Activated CD8-positive, alpha-beta memory T cell treated with anti-CD3 and anti-CD28 coated beads for 1 hour (primary cell): ENCODE data around the gene BEST1.
"Not testable (repeated sequence)": the region's sequence is repeated elsewhere in the genome, so short reads cannot be mapped to it uniquely, and the experiment has no call there.

Experiments
- DNase-seq, 2 donors: peaks; one replicate each; pipeline ENCODE4 v3.0.0-alpha.2; 2020; ENCODE audit warnings: low read depth in 1 of 2; ENCODE audit errors: extremely low read depth in 1 of 2

BEST1 gene

DNA sequence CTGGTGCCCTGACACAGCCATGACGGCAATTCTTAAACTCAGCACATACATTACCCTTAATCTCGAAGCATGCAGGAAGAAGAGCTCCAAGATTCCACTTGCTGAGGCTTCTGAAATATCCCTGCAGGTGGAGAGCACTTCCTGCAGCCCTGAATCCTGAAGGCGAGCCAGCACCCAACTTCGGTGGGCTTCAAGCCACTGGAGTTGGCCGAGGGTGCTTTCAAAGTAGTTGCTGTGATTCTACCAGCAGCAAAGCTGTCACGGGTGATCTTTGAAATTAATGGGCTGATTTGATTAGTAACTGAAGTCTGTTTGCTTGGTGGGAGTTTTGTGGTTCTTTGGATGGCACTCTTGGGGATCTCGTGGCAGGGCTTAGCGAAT, 26.3 kb downstream of the BEST1 start:
- no peak for DNase-seq

DNA sequence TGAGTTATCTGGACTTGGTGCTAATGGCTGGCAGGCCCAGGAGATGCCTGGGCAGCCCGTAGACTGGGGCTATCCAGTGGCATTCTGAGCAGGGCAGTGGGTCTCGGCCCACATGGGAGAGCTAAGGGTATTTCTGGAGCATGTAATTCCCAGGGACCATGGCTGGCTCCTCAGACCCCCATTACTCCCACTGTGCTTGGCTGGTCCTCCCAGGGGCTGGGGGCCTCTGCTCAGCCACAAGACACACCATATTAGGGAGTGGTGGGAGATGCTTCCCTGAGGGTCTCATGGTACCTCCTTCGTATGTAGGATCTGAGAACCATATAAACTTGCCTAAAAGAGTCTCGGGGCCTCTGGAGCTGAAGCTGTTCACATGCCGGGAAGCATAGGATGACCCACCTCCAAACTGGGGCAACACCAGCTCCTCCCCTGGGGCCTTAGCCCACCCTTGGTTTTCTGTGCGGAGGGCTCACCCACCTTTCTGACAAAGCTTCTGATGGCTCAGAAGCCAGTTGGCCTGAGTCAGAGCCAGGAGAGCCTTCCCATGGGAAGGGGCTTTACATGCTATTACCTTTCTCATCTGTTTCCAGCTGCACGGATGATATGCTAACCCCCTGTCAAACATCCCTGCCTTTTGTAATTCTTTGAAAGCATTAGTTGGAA, 26.8 kb downstream of the BEST1 start:
- no peak for DNase-seq

DNA sequence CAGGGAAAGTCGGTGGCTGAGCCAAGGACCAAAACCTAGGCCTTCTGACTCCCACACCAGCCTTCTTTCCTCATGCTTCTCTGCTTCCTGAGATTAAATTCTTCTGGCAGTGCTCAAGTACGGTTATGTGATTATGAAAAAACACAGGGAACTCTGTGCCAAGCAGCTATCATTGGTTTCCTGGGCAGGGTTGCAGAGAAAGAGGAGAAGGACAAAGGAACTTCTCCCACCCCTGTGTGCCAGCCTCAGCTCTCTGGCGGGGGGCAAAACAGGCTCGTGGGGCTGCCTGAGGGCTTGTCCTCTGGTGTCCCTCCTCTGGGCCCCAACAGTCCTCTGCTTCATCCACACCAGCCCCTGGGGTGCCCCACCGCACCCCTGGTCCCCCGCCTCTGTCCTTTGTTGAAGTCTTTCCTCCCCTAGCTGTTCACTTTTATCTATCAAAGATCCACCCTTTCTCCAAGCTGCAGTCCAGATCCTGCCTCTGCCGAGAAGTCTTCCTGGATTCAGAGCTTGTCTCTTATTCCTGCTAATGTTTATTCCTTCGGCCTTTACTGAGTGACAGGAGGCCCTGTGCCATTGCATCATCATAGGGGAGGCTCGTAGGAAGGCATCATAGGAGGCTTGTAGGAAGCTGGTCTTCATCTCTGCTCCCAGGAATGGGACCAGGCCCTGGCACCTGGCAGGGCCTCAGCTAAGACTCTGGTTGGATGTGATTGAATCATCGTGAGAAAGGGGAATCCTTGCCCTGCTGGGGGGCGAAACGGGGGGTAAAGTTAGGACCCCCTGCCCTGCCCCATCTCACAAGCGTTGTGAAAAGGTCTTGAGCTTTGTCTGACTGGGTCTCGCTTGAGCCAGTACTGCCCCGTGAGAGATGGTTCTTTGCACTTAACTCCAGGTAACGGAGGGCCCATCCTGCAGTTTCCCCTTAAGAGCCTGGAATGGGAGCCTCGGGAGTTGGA, 28.8 kb downstream of the BEST1 start:
- no peak for DNase-seq

DNA sequence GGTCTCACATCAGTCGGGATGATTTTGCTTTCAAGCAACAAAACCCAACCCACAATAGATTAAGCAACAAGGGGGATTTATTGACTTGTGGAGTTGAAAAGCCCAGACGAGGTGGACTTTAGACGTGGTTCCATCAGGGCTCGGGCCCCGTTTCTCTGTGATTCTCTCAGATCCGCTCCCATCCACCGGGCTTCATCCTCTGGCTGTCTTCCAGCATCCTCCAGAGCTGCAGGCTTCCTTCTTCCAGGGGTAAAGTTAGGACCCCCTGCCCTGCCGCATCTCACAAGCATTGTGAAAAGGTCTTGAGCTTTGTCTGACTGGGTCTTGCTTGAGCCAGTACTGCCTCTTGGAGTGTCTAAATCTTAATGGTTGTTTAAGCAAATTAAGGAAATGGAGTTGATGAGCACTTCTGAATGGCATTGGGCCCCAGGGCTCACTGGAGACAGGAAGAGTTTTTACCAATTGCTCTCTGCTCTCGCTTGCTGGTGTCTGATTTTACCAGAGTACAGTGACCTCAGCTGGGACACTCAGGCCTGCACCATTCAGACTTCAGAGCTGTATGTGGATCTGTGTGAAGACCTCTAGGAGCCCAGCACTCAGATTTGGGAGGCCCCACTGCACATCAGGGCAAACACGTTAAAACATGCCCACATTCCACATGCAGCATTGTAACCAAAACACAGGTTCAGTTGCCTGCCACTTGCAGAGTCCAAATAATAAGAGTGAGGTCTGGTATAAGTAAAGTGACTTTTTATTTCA, 30.8 kb downstream of the BEST1 start:
- no peak for DNase-seq

DNA sequence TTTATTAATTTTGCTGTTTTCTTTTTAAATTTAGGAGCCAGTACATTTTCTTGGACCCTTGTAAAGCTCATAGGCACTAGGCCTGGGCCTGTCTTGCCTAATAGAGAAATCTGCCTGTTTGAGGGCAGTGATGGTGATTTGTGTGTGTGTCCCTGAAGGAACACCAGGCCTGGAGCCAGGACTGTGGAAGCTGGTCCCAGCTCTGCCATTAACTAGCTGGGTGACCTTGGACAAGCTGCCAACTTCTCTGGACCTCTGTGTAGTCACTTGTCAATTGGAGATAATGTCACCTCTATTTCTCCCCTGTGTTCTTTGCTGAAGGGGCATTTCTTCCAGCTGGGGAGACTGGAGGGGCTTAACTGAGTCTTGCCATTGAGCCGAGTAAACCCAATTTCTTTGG, 33.3 kb downstream of the BEST1 start:
- DNase-seq, result no peak

DNA sequence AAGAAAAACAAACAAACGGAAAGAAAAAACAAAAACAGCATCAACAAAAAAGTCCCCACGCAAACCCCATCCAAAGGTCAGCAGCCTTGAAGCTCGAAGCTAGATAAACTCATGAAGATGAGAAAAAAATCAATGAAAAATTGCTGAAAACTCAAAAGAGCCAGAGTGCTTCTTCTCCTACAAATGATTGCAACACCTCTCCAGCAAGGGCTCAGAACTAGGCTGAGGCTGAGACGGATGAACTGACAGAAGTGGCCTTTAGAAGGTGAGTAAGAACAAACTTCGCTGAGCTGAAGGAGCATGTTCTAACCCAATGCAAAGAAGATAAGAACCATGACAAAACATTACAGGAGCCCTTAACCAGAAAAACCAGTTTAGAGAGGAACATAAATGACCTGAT, 35.7 kb downstream of the BEST1 start:
- no peak for DNase-seq

DNA sequence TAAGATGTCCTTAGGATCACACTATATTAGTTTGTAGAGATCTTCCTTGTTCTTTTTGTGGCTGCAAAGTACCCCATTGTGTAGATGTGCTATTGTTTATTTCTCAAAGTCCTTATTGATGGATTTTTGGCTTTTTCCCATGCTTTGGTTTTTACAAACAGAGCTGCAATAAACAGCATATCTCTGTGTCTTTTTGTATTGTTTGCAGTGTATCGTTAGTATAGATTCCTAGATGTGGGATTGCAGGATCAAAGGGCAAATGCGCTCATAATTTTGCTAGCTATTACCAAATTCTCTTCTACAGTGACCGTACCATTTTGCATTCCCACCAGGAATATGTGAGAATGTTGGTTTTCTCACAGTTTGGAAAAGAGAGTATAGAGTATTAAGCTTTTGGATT, 44.8 kb downstream of the BEST1 start:
- DNase-seq, result no peak

DNA sequence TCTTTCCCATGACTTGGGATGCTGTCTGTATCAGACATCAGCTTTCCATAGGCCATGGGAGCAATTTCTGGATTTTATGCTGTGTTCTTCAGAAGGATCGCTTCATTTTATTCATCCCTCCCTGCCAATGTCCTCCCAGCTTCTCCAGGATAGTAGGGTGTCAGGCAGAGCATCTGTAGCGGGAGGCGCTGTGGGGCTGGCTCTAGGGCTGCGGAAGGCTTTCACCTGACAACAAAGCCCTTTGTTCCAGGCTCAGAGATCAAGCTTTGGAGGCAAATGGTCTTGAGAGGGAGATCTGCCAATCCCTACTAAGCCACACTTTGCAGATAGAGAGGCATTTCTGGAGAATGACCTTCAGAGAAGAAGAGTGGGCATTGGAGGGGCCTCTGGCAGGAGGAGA, 46.8 kb downstream of the BEST1 start:
- DNase-seq, result no peak

DNA sequence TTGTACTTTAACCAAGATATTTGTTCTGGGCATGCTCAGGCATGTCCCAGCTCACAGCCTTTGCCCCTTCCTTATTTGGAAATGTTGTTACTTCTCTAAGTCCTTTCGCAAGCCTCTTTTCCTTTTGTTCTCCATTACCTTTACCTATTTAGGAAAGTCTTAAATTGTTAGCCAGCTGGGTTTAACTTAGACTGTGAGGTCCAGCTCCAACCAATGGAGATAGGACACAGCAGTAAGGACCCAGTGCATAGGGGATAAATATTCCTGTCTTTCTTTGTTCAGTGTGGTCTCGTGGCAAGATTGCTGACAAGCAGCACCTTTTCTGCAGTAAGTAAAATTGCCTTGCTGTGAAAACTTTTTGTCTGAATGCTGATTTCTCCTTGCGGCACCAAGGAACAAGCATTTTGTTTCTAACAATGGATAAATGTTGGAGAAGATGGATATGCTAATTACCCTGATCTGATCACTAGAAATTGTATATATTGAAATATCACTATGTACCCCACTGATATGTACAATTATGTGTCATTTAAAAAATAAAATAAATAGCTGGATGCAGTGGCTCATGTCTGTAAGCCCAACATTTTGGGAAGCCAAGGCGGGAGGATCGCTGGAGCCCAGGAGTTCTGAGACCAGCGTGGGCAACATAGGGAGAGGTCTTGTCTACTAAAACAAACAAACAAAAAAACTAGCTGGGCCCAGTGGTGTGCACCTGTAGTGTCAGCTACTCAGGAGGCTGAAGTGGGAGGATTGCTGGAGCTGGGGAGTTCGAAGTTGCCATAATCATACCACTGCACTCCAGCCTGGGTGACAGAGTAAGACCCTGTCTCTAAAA, 49.2 kb downstream of the BEST1 start:
- DNase-seq, result no peak

DNA sequence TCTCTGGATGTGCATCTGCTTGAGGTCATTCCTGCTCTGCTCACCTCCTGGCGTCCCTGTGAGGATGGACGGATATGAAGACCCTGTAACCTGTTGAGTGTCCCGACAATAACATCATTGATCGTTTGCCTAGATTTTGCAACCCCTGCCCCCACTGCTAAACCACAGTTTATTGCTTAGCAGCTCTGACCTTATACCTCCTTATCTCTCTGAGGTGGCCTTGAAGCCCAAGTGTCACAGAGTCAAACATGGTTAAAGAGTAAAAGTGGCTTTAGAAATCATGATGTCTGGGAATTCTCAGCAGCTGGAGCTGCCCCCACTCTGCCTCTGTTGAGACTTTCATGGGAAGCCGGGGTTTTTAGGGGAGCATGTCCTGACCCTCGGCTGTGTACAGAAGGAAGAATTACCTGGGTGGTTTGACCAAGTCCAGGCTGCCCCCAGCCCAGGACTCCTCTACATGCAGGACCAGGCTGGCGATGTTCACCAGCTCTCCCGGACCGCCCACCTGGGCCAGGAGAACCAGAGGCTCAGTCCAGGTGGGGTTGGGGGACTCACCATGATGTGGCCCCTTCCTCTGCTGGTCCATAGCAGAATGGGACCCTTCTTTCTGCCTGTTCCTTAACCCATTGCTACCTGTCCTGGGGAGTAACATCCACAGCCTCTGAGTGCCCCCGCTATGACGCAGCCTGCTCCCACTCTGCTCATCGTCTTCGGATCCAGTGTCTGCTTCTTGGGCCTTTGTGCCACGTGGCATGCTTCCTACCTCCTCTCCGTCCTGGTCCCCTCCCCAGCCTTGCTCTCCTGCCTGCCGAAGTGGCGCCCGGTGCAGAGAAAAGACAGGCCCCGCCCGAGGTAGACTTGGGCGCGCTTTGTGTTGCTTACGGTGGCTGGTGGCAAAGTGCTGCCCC, 50.6 kb downstream of the BEST1 start:
- DNase-seq, result no peak

DNA sequence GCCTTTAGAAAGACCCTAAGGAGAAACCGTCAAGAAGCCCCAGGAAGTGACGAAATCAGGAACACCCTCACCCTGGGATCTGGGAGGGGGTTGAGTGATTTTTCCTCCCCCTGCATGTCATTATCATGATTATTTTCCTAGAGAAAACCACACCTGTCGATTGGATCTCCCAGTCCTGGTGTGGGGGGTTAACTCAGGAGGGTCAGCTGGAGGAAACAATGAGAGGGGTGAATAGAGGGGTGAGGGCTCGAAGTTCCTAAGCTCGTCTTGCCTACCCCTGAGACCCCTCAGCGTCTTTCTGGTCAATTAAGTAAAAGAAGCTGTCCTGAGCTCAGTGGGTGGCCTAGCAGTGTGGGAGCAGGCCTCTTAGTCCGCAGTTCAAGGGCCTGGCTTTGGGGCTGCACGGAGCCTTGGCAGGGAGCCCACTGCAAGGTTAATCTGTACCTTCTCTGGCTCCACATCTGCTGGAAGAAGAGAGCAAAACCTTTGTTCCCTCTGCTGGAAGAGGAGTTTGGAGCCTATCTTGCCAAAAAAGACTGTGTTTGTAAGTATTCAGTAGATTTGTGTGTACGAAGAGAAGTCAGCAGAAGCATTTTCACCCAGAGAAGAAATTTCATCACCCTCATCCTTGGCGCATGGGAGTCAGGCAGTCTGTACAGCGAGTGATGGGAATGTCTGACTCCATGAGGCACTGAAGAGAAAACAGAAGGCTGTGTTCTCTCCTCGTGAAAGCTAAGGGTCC, 51.5 kb downstream of the BEST1 start:
- DNase-seq, result no peak

DNA sequence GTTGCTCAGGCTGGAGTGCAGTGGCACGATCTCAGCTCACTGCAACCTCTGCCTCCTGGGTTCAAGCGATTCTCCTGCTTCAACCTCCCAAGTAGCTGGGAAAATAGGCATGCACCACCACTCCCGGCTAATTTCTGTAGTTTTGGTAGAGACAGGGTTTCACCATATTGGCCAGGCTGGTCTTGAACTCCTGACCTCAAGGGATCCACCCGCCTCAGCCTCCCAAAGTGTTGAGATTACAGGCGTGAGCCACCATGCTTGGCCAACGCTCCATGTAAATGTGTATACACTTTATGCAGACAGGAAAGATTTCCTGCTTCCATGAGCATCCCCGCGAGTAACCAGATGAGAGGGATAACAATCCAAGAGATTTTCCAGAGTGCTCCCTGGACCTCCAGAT, 52.1 kb downstream of the BEST1 start:
- DNase-seq, result not testable (repeated sequence)

DNA sequence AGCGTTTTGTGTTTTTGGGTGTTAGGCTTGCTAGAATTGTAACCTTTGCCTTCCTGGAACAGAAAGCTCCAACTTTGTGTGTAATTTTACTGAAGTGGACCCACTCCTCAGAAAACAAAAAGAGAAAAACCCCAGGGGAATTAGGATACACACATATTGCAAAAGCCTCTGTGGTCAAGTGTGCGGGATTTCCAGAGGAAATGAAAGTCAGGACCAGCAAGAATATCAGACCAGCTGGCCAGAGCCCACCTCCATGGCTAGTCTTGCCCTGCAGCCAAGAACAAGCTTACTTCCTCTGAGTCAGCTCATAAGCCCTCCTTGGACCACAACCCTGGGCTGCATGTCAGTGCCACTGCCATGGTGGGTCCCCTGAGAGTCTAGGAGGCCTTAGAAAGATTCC, 54.3 kb downstream of the BEST1 start:
- DNase-seq, result no peak

DNA sequence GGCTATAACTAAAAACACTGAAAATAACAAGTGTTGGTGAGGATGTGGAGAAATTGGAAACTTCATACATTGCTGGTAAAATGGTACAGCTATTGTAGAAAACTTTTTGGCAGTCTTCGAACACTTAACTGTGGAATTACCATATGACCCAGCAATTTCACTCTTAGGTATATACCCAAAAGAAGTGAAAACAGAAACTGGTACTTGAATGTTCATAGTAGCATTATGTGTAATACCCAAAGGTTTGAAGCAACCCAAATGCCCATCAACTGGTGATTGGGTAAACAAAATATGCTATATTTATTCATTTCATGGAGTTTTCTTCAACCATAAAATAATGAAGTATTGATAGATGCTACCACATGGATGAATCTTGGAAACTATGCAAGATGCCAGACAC, 58.0 kb downstream of the BEST1 start:
- no peak for DNase-seq

DNA sequence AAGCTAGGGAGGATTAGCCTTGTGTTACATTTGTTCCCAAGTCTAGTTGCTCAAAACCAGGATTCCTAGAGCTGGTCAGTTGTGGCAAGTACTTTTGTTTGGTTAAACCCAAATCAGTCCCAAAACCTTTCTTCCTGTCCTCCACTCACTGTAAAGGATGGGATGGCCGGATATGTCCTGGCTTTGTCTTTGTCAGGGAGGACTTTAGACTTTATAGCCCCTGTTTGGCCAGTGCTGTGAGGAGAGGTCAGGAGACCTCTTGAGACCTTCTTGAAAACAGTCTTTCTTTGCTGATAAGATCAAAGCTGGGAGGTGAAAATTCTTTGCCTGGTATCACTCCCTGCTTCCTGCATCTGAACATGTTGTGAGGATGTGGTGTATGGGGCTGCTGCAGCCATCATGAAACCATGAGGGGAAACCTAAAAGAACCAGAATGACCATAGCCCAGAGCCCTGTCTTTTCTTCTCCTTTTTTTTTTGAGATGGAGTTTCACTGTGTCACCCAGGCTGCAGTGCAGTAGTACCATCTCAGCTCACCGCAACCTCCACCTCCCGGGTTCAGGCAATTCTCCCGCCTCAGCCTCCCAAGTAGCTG, 60.9 kb downstream of the BEST1 start:
- DNase-seq, result no peak

DNA sequence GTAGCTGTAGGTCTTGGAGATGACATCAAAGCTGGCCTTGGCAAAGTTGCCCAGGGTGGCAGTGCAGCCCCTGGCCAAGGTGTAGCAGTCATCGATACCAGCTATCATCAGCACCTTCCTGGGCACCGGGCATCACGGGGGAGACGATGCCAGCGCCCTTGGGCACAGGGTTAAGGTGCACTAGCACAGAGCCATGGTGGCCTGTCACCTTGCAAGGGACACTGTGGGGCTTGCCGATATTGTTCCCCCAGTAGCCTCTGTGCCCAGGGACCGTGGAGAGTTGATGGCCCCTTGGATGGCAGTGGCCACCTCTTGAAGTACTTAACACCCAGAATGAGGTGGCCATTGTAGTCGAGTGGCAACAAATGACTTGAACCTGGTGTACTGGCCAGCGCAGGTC, 61.7 kb downstream of the BEST1 start:
- DNase-seq, result no peak

DNA sequence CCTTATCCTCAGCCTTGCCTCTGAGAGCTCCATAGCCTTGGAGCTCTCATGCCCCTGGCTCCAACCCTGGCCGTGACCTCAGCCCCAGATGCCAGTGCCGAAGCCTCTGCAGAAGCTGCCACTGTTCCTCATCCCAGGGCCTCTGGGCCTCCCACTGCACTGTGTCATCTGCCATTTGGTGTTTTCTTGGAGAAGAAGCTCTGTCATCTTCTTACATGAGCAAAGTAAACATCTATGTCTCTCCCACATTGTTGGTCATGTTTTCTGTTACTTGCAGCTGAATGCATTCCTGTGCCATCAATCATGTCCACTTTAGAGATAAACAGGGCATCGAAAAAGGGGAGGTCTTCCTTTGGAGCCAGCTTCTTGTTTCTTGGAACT, 62.3 kb downstream of the BEST1 start:
- no peak for DNase-seq

DNA sequence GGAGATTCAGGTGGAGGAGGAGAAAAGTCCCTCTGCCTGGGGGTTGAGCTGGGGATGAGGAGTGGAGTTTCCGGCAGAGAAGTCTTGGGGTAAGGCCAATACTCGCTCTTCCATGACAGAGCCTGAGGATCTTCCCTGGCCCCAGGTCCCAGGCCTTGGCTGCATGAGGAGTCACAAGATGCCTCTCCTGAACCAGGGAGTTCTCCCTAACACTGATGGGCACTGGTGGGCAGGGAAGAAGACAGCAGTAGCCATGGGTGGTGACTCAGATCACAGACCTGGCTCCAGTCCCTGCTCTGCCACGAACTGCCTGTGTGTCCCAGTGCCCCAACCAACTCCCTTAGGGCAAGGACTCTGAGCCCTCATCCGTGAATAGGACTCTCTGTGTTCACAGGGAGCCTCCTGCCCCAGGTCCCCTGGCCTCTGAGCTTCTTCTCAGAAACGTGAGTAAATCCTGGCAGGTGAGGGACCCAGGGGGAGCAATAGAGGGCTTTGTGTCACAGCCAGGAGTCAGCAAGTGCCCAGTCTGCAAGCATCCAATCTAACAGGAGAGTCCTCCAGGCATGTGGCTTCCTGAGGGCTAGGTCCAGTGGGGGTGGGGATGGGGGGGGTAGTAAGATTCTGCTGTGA, 62.8 kb downstream of the BEST1 start:
- no peak for DNase-seq
